GM20000 (cell line): ENCODE results near the gene KLF11.
A peak's percentile ranks its signal among the peaks of the same experiment; 100 is the strongest.

ENCODE experiments used
- DNase-seq: peaks from one replicate; pipeline ENCODE4 v3.0.0; 2012; ENCODE audit warnings: low spot score
- TF ChIP-seq, protein P1 (sequence below): IDR thresholded peaks from 2 replicates; pipeline ENCODE4 v1.5.1; 2012; ENCODE audit warnings: mild to moderate bottlenecking, control low read depth; ENCODE audit errors: extremely low read depth, missing control alignments

The KLF11 gene

DNA sequence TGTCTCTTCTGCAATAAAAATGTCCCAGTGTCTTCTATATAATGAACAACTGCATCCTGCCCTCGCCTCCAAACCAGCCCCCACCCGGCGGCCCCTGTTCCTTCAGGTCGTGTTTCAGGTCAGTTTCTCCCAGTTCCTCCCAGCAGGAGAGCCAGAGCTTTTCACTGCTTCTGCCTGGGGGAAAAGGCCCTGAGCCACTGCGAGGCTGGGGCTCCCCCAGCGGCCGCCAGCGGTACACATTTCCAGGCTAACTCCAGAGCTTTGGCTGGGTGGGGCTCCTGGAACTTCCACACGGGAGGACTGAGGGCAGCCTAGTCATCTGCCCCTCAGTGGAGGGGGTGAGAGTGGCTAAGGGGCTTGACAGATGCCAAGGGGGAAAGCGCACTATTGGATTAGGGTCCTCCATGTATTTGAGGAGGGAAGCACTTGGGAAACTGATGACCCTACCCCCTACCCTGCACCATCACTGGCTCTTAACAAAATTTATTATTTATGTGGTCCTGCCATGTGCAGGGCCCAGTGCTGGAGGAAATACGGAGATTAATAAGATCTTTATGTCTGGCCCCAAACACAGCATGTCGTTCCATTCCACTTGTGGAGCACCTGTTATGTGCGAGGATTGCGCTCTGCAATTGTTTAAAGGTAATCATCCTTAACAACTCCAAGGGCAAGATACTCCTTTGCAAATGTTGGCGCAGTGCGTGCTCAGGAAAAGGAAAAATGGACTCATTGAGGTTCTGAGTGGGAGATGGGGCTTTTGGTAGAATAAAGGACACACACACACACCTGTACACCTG, 54.2 kb downstream of the KLF11 start:
- TF ChIP-seq, protein P1, sequence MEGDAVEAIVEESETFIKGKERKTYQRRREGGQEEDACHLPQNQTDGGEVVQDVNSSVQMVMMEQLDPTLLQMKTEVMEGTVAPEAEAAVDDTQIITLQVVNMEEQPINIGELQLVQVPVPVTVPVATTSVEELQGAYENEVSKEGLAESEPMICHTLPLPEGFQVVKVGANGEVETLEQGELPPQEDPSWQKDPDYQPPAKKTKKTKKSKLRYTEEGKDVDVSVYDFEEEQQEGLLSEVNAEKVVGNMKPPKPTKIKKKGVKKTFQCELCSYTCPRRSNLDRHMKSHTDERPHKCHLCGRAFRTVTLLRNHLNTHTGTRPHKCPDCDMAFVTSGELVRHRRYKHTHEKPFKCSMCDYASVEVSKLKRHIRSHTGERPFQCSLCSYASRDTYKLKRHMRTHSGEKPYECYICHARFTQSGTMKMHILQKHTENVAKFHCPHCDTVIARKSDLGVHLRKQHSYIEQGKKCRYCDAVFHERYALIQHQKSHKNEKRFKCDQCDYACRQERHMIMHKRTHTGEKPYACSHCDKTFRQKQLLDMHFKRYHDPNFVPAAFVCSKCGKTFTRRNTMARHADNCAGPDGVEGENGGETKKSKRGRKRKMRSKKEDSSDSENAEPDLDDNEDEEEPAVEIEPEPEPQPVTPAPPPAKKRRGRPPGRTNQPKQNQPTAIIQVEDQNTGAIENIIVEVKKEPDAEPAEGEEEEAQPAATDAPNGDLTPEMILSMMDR: peak; percentile 92
- DNase-seq: peak; percentile 71

DNA sequence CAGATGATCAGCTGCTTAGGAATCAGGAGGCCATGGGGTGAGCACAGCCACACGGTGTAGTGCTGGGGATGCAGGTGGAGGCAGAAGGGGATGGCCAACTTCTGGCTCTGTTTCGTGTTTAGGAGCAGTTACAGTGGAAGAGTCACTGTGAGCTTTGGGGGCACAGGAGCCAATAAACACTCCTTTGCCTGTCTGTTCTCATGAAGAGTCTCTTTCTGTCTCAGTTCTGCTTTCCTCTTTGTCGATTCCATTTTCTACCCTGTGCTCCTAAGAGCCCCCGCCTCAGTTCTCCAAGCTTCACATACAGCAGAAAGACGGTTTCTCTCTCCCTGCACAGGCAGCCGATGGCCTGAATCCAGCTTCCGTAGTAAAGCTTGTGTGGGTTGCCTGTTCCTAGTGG, 58.1 kb downstream of the KLF11 start:
- TF ChIP-seq, protein P1: no peak
- DNase-seq: no peak

DNA sequence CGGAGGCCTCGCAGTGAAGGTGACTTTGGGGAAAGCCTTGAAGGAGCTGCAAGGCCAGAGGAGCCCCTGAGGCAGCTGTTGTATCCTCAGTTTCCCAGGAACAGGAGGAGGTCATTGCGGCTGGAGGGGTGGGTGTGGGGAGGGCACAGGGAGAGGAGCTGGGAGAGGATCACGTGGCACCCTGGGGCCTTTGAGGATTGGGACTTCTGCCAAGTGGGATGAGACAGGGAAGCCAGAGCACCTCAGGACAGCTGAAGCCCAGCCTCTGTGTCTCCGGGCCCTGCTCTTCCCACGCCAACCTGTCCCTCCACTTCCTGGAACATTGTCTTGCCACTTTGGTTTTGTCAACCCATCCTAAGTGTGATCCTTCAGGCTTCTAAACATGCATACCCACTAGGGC, 59.8 kb downstream of the KLF11 start:
- DNase-seq: no peak
- TF ChIP-seq, protein P1: no peak
